WTC11 (cell line): ENCODE results near the gene INS. TPM values are rescaled to one million over a fixed set of nuclear protein-coding genes. Genes with fewer than 3 reads are reported as not detected.

Experiments used
- ATAC-seq: fragments of 200-7000 bp; cut with Tn5 transposase; 2 replicates; pipeline ENCODE4 v1.10.0; 2021; ENCODE audit warnings: mild to moderate bottlenecking, moderate library complexity
- CTCF ChIA-PET: fragments of 300-600 bp; sonication (Branson Sonifier 250); formaldehyde crosslinking; loops from one replicate; lab custom pipeline; 2021; ENCODE audit warnings: antibody characterized with exemption; lab: Charles Lee
- POLR2A ChIA-PET: fragments of 350-600 bp; sonication (Branson Sonifier 250); formaldehyde crosslinking; loops from one replicate; lab custom pipeline; 2021; ENCODE audit warnings: antibody characterized with exemption; lab: Charles Lee
- DNase-seq: peaks from one replicate; pipeline ENCODE4 v3.0.0; 2021; ENCODE audit warnings: low spot score
- H3K27ac Mint-ChIP-seq: 2 replicates; pipeline ENCODE4 v1.8.0; 2021; ENCODE audit warnings: mixed read lengths
- H3K27me3 Mint-ChIP-seq: 2 replicates; pipeline ENCODE4 v1.8.0; 2021; ENCODE audit warnings: low read depth, mild to moderate bottlenecking, moderate library complexity, mixed read lengths
- H3K36me3 Mint-ChIP-seq: 2 replicates; pipeline ENCODE4 v1.8.0; 2021; ENCODE audit warnings: mixed read lengths
- H3K4me1 Mint-ChIP-seq: 2 replicates; pipeline ENCODE4 v1.8.0; 2022; ENCODE audit warnings: mixed read lengths
- H3K4me3 Mint-ChIP-seq: 2 replicates; pipeline ENCODE4 v1.8.0; 2021; ENCODE audit warnings: mild to moderate bottlenecking, moderate library complexity, mixed read lengths
- H3K9me3 Mint-ChIP-seq: 2 replicates; pipeline ENCODE4 v1.8.0; 2021; ENCODE audit warnings: mixed read lengths
- CREM ChIP-seq: sonication (generic); formaldehyde crosslinking; IDR thresholded peaks from 2 replicates; pipeline ENCODE4 v1.8.1; 2022; ENCODE audit warnings: mild to moderate bottlenecking, missing genetic modification reagents, moderate library complexity
- EMX1 ChIP-seq: fragments of 250-450 bp; sonication (Bioruptor Pico); IDR thresholded peaks from 2 replicates; pipeline ENCODE4 v1.8.0; 2021; ENCODE audit warnings: mild to moderate bottlenecking
- JAZF1 ChIP-seq: fragments of 250-450 bp; sonication (Bioruptor Pico); IDR thresholded peaks from 2 replicates; pipeline ENCODE4 v1.9.0; 2021; ENCODE audit warnings: moderate library complexity, mild to moderate bottlenecking, inconsistent platforms
- NFATC4 ChIP-seq: fragments of 250-450 bp; sonication (Bioruptor Pico); IDR thresholded peaks from 2 replicates; pipeline ENCODE4 v1.9.0; 2021; ENCODE audit warnings: mild to moderate bottlenecking
- NFYB ChIP-seq: sonication (generic); formaldehyde crosslinking; conservative IDR thresholded peaks from 2 replicates; pipeline ENCODE4 v1.8.0; 2022; ENCODE audit warnings: low read depth, missing genetic modification reagents
- NR3C1 ChIP-seq: sonication (generic); formaldehyde crosslinking; conservative IDR thresholded peaks from 2 replicates; pipeline ENCODE4 v1.8.1; 2023; ENCODE audit warnings: low read depth, mild to moderate bottlenecking, missing genetic modification reagents
- SMAD3 ChIP-seq: sonication (generic); formaldehyde crosslinking; IDR thresholded peaks from 2 replicates; pipeline ENCODE4 v1.8.0; 2022; ENCODE audit warnings: missing genetic modification reagents, mild to moderate bottlenecking, borderline replicate concordance
- TEAD1 ChIP-seq: sonication (generic); formaldehyde crosslinking; IDR thresholded peaks from 2 replicates; pipeline ENCODE4 v1.8.0; 2022; ENCODE audit warnings: mild to moderate bottlenecking, missing genetic modification reagents
- TP53 ChIP-seq: sonication (generic); formaldehyde crosslinking; IDR thresholded peaks from 2 replicates; pipeline ENCODE4 v1.8.1; 2023; ENCODE audit warnings: mild to moderate bottlenecking, missing genetic modification reagents
- ZNF263 ChIP-seq: sonication (generic); formaldehyde crosslinking; IDR thresholded peaks from 2 replicates; pipeline ENCODE4 v1.8.1; 2022; ENCODE audit warnings: low read depth, mild to moderate bottlenecking, moderate library complexity, missing genetic modification reagents
- ZNF317 ChIP-seq: sonication (generic); formaldehyde crosslinking; IDR thresholded peaks from 2 replicates; pipeline ENCODE4 v1.8.1; 2023; ENCODE audit warnings: low read depth, mild to moderate bottlenecking, moderate library complexity, missing genetic modification reagents, borderline replicate concordance
- ZNF416 ChIP-seq: fragments of 250-450 bp; sonication (Bioruptor Pico); IDR thresholded peaks from 2 replicates; pipeline ENCODE4 v1.9.0; 2021; ENCODE audit warnings: mild to moderate bottlenecking, inconsistent platforms
- total RNA-seq: library from RNA; stranded (reverse); gene quantifications from 3 replicates; pipeline ENCODE4 v1.2.3, GENCODE V29; 2021
- TF ChIP-seq, protein P1 (sequence below): sonication (generic); formaldehyde crosslinking; IDR thresholded peaks from 2 replicates; pipeline ENCODE4 v1.8.1; 2022; ENCODE audit warnings: mild to moderate bottlenecking, moderate library complexity, missing genetic modification reagents
- TF ChIP-seq, protein P2 (sequence below): fragments of 250-450 bp; sonication (Bioruptor Pico); IDR thresholded peaks from 2 replicates; pipeline ENCODE4 v1.9.0; 2021; ENCODE audit warnings: mild to moderate bottlenecking, borderline replicate concordance
- TF ChIP-seq, protein P3 (sequence below): sonication (generic); formaldehyde crosslinking; IDR thresholded peaks from 2 replicates; pipeline ENCODE4 v1.8.1; 2023; ENCODE audit warnings: mild to moderate bottlenecking, missing genetic modification reagents, borderline replicate concordance
- TF ChIP-seq, protein P4 (sequence below): fragments of 250-450 bp; sonication (Bioruptor Pico); IDR thresholded peaks from 2 replicates; pipeline ENCODE4 v1.9.0; 2021; ENCODE audit warnings: moderate library complexity, mild to moderate bottlenecking, inconsistent platforms, borderline replicate concordance
- TF ChIP-seq, protein P5 (sequence below): fragments of 250-450 bp; sonication (Bioruptor Pico); conservative IDR thresholded peaks from 2 replicates; pipeline ENCODE4 v1.9.0; 2021; ENCODE audit warnings: mild to moderate bottlenecking
- TF ChIP-seq, protein P6 (sequence below): sonication (generic); formaldehyde crosslinking; IDR thresholded peaks from 2 replicates; pipeline ENCODE4 v1.8.1; 2023; ENCODE audit warnings: mild to moderate bottlenecking, missing genetic modification reagents
- TF ChIP-seq, protein P7 (sequence below): sonication (generic); formaldehyde crosslinking; conservative IDR thresholded peaks from 2 replicates; pipeline ENCODE4 v1.8.1; 2022; ENCODE audit warnings: mild to moderate bottlenecking, missing genetic modification reagents
- TF ChIP-seq, protein P8 (sequence below): sonication (generic); formaldehyde crosslinking; IDR thresholded peaks from 2 replicates; pipeline ENCODE4 v1.8.0; 2023; ENCODE audit warnings: missing genetic modification reagents

The INS gene
- total RNA-seq, 1 experiment from 2014 or later = not detected

DNA sequence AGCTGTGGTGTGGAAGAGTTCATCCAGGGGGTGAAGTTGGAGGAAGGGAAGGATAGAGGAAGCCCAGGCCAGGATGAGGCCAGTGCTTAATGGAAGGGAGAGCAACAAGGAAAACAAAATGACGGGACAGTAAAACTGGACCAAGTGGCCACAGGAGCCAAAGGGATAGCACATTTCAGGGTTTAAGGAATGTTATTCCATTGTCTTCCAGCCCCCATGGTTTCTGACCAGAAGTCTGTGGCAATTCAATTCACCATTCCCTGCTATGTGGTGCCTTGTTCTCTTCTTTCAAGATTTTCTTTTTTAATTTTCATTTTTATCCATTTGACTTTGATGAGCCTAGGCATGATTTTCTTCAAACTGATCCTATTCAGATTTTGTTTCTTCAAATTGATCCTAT, 44.3 kb downstream of the INS start:
- TF ChIP-seq NFATC4 (no peak), ZNF317 (peak; percentile 99)
- TF ChIP-seq, all 79 proteins: peak for 1
- DNase-seq (no peak), ATAC-seq (no peak)
- CTCF ChIA-PET = interaction anchor here (2.1 kb wide), 1 partner anchor 35 kb away, joined by 7 read pairs; no protein-coding TSS in a partner anchor
- peaks cover 16% of the 10 kb centered on the region for H3K36me3 Mint-ChIP-seq
- no peak overlapping the region for H3K27ac Mint-ChIP-seq
- H3K4me3 Mint-ChIP-seq = no peak overlapping the region
- POLR2A ChIA-PET = no interaction called here
- H3K27me3 Mint-ChIP-seq = peaks cover 20% of the 10 kb centered on the region
- H3K9me3 Mint-ChIP-seq = peaks cover 26% of the 10 kb centered on the region
- peaks cover 11% of the 10 kb centered on the region for H3K4me1 Mint-ChIP-seq

DNA sequence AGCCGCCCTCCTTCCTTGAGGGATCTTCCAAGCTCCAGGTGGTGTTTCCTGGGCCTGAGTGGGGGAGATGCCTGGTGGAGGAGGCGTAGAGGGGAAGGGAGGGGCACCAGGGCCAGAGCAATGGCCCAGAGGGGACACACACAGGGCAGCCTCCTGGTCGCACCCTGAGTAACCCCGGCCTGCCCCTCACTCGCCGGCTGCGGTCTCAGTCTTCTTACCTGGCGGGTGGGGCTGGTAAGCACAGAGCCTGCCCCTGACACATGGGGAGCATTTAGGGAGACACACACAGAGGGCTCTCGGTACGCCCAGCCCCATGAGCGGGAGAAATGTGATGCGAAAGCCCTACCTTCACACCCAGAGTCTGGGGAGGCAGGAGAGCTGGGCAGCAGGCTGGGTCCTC, 45.7 kb downstream of the INS start:
- Mint-ChIP-seq H3K36me3 (peaks cover 16% of the 10 kb centered on the region), H3K4me3 (no peak overlapping the region), H3K27me3 (peaks cover 20% of the 10 kb centered on the region), H3K27ac (no peak overlapping the region), H3K9me3 (peaks cover 26% of the 10 kb centered on the region), H3K4me1 (peaks cover 11% of the 10 kb centered on the region)
- TF ChIP-seq ZNF263 (CRISPR knock-in tag) = no peak
- TF ChIP-seq JAZF1 (CRISPR knock-in tag) = no peak
- no peak for TF ChIP-seq EMX1 (CRISPR knock-in tag)
- TF ChIP-seq, protein P1, sequence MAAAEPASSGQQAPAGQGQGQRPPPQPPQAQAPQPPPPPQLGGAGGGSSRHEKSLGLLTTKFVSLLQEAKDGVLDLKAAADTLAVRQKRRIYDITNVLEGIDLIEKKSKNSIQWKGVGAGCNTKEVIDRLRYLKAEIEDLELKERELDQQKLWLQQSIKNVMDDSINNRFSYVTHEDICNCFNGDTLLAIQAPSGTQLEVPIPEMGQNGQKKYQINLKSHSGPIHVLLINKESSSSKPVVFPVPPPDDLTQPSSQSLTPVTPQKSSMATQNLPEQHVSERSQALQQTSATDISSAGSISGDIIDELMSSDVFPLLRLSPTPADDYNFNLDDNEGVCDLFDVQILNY (CRISPR knock-in tag) = no peak
- TF ChIP-seq, protein P2, sequence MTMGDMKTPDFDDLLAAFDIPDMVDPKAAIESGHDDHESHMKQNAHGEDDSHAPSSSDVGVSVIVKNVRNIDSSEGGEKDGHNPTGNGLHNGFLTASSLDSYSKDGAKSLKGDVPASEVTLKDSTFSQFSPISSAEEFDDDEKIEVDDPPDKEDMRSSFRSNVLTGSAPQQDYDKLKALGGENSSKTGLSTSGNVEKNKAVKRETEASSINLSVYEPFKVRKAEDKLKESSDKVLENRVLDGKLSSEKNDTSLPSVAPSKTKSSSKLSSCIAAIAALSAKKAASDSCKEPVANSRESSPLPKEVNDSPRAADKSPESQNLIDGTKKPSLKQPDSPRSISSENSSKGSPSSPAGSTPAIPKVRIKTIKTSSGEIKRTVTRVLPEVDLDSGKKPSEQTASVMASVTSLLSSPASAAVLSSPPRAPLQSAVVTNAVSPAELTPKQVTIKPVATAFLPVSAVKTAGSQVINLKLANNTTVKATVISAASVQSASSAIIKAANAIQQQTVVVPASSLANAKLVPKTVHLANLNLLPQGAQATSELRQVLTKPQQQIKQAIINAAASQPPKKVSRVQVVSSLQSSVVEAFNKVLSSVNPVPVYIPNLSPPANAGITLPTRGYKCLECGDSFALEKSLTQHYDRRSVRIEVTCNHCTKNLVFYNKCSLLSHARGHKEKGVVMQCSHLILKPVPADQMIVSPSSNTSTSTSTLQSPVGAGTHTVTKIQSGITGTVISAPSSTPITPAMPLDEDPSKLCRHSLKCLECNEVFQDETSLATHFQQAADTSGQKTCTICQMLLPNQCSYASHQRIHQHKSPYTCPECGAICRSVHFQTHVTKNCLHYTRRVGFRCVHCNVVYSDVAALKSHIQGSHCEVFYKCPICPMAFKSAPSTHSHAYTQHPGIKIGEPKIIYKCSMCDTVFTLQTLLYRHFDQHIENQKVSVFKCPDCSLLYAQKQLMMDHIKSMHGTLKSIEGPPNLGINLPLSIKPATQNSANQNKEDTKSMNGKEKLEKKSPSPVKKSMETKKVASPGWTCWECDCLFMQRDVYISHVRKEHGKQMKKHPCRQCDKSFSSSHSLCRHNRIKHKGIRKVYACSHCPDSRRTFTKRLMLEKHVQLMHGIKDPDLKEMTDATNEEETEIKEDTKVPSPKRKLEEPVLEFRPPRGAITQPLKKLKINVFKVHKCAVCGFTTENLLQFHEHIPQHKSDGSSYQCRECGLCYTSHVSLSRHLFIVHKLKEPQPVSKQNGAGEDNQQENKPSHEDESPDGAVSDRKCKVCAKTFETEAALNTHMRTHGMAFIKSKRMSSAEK (CRISPR knock-in tag) = no peak
- TF ChIP-seq, protein P3, sequence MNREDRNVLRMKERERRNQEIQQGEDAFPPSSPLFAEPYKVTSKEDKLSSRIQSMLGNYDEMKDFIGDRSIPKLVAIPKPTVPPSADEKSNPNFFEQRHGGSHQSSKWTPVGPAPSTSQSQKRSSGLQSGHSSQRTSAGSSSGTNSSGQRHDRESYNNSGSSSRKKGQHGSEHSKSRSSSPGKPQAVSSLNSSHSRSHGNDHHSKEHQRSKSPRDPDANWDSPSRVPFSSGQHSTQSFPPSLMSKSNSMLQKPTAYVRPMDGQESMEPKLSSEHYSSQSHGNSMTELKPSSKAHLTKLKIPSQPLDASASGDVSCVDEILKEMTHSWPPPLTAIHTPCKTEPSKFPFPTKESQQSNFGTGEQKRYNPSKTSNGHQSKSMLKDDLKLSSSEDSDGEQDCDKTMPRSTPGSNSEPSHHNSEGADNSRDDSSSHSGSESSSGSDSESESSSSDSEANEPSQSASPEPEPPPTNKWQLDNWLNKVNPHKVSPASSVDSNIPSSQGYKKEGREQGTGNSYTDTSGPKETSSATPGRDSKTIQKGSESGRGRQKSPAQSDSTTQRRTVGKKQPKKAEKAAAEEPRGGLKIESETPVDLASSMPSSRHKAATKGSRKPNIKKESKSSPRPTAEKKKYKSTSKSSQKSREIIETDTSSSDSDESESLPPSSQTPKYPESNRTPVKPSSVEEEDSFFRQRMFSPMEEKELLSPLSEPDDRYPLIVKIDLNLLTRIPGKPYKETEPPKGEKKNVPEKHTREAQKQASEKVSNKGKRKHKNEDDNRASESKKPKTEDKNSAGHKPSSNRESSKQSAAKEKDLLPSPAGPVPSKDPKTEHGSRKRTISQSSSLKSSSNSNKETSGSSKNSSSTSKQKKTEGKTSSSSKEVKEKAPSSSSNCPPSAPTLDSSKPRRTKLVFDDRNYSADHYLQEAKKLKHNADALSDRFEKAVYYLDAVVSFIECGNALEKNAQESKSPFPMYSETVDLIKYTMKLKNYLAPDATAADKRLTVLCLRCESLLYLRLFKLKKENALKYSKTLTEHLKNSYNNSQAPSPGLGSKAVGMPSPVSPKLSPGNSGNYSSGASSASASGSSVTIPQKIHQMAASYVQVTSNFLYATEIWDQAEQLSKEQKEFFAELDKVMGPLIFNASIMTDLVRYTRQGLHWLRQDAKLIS (CRISPR knock-in tag) = no peak
- TF ChIP-seq ZNF416 = no peak
- no peak for TF ChIP-seq SMAD3 (CRISPR knock-in tag)
- TF ChIP-seq NFYB (CRISPR knock-in tag) = no peak
- no peak for TF ChIP-seq NR3C1 (CRISPR knock-in tag)
- TF ChIP-seq, protein P4, sequence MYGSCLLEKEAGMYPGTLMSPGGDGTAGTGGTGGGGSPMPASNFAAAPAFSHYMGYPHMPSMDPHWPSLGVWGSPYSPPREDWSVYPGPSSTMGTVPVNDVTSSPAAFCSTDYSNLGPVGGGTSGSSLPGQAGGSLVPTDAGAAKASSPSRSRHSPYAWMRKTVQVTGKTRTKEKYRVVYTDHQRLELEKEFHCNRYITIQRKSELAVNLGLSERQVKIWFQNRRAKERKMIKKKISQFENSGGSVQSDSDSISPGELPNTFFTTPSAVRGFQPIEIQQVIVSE (CRISPR knock-in tag) = no peak
- no peak for TF ChIP-seq TEAD1 (CRISPR knock-in tag)
- no peak for TF ChIP-seq CREM (CRISPR knock-in tag)
- no peak for TF ChIP-seq TP53 (CRISPR knock-in tag)
- TF ChIP-seq, protein P5, sequence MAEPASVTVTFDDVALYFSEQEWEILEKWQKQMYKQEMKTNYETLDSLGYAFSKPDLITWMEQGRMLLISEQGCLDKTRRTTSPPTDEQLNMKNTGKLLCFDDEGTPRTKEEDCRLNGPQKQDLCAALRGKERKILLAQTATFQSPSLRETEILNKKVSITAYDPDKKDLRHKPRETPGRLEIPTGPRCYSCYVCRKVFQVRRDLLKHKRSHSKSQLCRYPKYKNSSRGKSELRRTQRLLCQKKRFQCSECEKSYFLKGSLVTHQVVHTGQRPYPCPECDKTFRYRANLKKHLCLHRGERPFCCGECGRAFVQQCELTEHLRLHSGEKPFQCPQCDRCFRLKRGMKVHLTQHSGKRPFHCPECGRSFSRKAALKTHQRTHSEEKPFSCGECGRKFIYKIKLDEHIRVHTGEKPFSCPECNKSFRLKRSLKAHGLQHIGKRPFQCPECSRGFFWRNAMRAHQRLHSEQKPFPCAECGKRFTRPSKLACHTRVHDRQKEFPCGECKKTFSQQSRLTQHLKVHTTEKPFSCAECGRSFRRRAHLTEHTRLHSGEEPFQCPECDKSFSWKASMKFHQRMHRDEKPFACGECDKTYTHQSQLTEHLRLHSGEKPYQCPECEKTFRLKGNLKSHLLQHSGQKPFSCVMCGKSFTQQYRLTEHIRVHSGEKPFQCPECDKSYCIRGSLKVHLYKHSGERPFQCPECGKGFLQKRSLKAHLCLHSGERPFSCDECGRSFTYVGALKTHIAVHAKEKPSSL (CRISPR knock-in tag) = no peak
- TF ChIP-seq, protein P6, sequence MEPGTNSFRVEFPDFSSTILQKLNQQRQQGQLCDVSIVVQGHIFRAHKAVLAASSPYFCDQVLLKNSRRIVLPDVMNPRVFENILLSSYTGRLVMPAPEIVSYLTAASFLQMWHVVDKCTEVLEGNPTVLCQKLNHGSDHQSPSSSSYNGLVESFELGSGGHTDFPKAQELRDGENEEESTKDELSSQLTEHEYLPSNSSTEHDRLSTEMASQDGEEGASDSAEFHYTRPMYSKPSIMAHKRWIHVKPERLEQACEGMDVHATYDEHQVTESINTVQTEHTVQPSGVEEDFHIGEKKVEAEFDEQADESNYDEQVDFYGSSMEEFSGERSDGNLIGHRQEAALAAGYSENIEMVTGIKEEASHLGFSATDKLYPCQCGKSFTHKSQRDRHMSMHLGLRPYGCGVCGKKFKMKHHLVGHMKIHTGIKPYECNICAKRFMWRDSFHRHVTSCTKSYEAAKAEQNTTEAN = no peak
- TF ChIP-seq, protein P7, sequence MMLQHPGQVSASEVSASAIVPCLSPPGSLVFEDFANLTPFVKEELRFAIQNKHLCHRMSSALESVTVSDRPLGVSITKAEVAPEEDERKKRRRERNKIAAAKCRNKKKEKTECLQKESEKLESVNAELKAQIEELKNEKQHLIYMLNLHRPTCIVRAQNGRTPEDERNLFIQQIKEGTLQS (CRISPR knock-in tag) = no peak
- TF ChIP-seq, protein P8, sequence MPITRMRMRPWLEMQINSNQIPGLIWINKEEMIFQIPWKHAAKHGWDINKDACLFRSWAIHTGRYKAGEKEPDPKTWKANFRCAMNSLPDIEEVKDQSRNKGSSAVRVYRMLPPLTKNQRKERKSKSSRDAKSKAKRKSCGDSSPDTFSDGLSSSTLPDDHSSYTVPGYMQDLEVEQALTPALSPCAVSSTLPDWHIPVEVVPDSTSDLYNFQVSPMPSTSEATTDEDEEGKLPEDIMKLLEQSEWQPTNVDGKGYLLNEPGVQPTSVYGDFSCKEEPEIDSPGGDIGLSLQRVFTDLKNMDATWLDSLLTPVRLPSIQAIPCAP = no peak
- ChIA-PET POLR2A (no interaction called here), CTCF (interaction anchor here (2.1 kb wide), 1 partner anchor 36 kb away, joined by 7 read pairs; no protein-coding TSS in a partner anchor)
- ATAC-seq (no peak), DNase-seq (no peak)
